WTC11 (cell line): ENCODE data around the gene TMCC1. TPM values are rescaled to one million over a fixed set of nuclear protein-coding genes. Genes with fewer than 3 reads are reported as not detected.

Experiments used
- ATAC-seq: fragments of 200-7000 bp; cut with Tn5 transposase; 2 replicates; pipeline ENCODE4 v1.10.0; 2021; ENCODE audit warnings: mild to moderate bottlenecking, moderate library complexity
- CTCF ChIA-PET: fragments of 300-600 bp; sonication (Branson Sonifier 250); formaldehyde crosslinking; loops from one replicate; lab custom pipeline; 2021; ENCODE audit warnings: antibody characterized with exemption; lab: Charles Lee
- POLR2A ChIA-PET: fragments of 350-600 bp; sonication (Branson Sonifier 250); formaldehyde crosslinking; loops from one replicate; lab custom pipeline; 2021; ENCODE audit warnings: antibody characterized with exemption; lab: Charles Lee
- DNase-seq: peaks from one replicate; pipeline ENCODE4 v3.0.0; 2021; ENCODE audit warnings: low spot score
- H3K27ac Mint-ChIP-seq: 2 replicates; pipeline ENCODE4 v1.8.0; 2021; ENCODE audit warnings: mixed read lengths
- H3K27me3 Mint-ChIP-seq: 2 replicates; pipeline ENCODE4 v1.8.0; 2021; ENCODE audit warnings: low read depth, mild to moderate bottlenecking, moderate library complexity, mixed read lengths
- H3K36me3 Mint-ChIP-seq: 2 replicates; pipeline ENCODE4 v1.8.0; 2021; ENCODE audit warnings: mixed read lengths
- H3K4me1 Mint-ChIP-seq: 2 replicates; pipeline ENCODE4 v1.8.0; 2022; ENCODE audit warnings: mixed read lengths
- H3K4me3 Mint-ChIP-seq: 2 replicates; pipeline ENCODE4 v1.8.0; 2021; ENCODE audit warnings: mild to moderate bottlenecking, moderate library complexity, mixed read lengths
- H3K9me3 Mint-ChIP-seq: 2 replicates; pipeline ENCODE4 v1.8.0; 2021; ENCODE audit warnings: mixed read lengths
- ELF4 ChIP-seq: sonication (generic); formaldehyde crosslinking; IDR thresholded peaks from 2 replicates; pipeline ENCODE4 v1.8.1; 2022; ENCODE audit warnings: low read depth, mild to moderate bottlenecking, moderate library complexity, missing genetic modification reagents
- FOXJ3 ChIP-seq: sonication (generic); formaldehyde crosslinking; IDR thresholded peaks from 2 replicates; pipeline ENCODE4 v1.9.0; 2021; ENCODE audit warnings: missing genetic modification reagents, mild to moderate bottlenecking, borderline replicate concordance
- GRHL2 ChIP-seq: fragments of 250-450 bp; sonication (Bioruptor Pico); IDR thresholded peaks from 2 replicates; pipeline ENCODE4 v1.8.0; 2022; ENCODE audit warnings: mild to moderate bottlenecking, moderate library complexity; ENCODE audit not compliant: insufficient replicate concordance, severe bottlenecking
- RORB ChIP-seq: fragments of 250-450 bp; sonication (Bioruptor Pico); IDR thresholded peaks from 2 replicates; pipeline ENCODE4 v1.9.0; 2021; ENCODE audit warnings: mild to moderate bottlenecking
- SMAD3 ChIP-seq: sonication (generic); formaldehyde crosslinking; IDR thresholded peaks from 2 replicates; pipeline ENCODE4 v1.8.0; 2022; ENCODE audit warnings: missing genetic modification reagents, mild to moderate bottlenecking, borderline replicate concordance
- TCF7 ChIP-seq: sonication (generic); formaldehyde crosslinking; IDR thresholded peaks from 2 replicates; pipeline ENCODE4 v1.8.0; 2022; ENCODE audit warnings: mild to moderate bottlenecking, low read depth, missing genetic modification reagents, moderate library complexity
- TEAD1 ChIP-seq: sonication (generic); formaldehyde crosslinking; IDR thresholded peaks from 2 replicates; pipeline ENCODE4 v1.8.0; 2022; ENCODE audit warnings: mild to moderate bottlenecking, missing genetic modification reagents
- TEAD4 ChIP-seq: sonication (generic); formaldehyde crosslinking; IDR thresholded peaks from 2 replicates; pipeline ENCODE4 v1.8.0; 2022; ENCODE audit warnings: mild to moderate bottlenecking, missing genetic modification reagents
- ZNF121 ChIP-seq: sonication (generic); formaldehyde crosslinking; IDR thresholded peaks from 2 replicates; pipeline ENCODE4 v1.8.0; 2023; ENCODE audit warnings: missing genetic modification reagents
- ZNF232 ChIP-seq: sonication (generic); formaldehyde crosslinking; IDR thresholded peaks from 2 replicates; pipeline ENCODE4 v1.8.0; 2022; ENCODE audit warnings: mild to moderate bottlenecking, missing genetic modification reagents
- ZNF263 ChIP-seq: sonication (generic); formaldehyde crosslinking; IDR thresholded peaks from 2 replicates; pipeline ENCODE4 v1.8.1; 2022; ENCODE audit warnings: low read depth, mild to moderate bottlenecking, moderate library complexity, missing genetic modification reagents
- ZNF423 ChIP-seq: fragments of 250-450 bp; sonication (Bioruptor Pico); IDR thresholded peaks from 2 replicates; pipeline ENCODE4 v2.1.2; 2022; ENCODE audit warnings: mild to moderate bottlenecking, moderate library complexity
- ZNF671 ChIP-seq: fragments of 250-450 bp; sonication (Bioruptor Pico); IDR thresholded peaks from 2 replicates; pipeline ENCODE4 v1.8.0; 2021; ENCODE audit warnings: mild to moderate bottlenecking
- total RNA-seq: library from RNA; stranded (reverse); gene quantifications from 3 replicates; pipeline ENCODE4 v1.2.3, GENCODE V29; 2021
- TF ChIP-seq, protein P1 (sequence below): sonication (generic); formaldehyde crosslinking; IDR thresholded peaks from 2 replicates; pipeline ENCODE4 v1.8.1; 2022; ENCODE audit warnings: mild to moderate bottlenecking, moderate library complexity, missing genetic modification reagents
- TF ChIP-seq, protein P2 (sequence below): sonication (generic); formaldehyde crosslinking; conservative IDR thresholded peaks from 2 replicates; pipeline ENCODE4 v1.8.1; 2022; ENCODE audit warnings: mild to moderate bottlenecking, missing genetic modification reagents
- TF ChIP-seq, protein P3 (sequence below): sonication (generic); formaldehyde crosslinking; IDR thresholded peaks from 2 replicates; pipeline ENCODE4 v1.8.0; 2023; ENCODE audit warnings: missing genetic modification reagents
- TF ChIP-seq, protein P4 (sequence below): fragments of 250-450 bp; sonication (Bioruptor Pico); IDR thresholded peaks from 2 replicates; pipeline ENCODE4 v1.9.0; 2021; ENCODE audit warnings: mild to moderate bottlenecking, borderline replicate concordance
- TF ChIP-seq, protein P5 (sequence below): sonication (generic); formaldehyde crosslinking; IDR thresholded peaks from 2 replicates; pipeline ENCODE4 v1.8.1; 2023; ENCODE audit warnings: mild to moderate bottlenecking, missing genetic modification reagents, moderate library complexity
- TF ChIP-seq, protein P6 (sequence below): sonication (generic); formaldehyde crosslinking; IDR thresholded peaks from 2 replicates; pipeline ENCODE4 v1.8.0; 2022; ENCODE audit warnings: mild to moderate bottlenecking, missing genetic modification reagents
- TF ChIP-seq, protein P7 (sequence below): sonication (generic); formaldehyde crosslinking; IDR thresholded peaks from 2 replicates; pipeline ENCODE4 v1.8.0; 2022; ENCODE audit warnings: mild to moderate bottlenecking, missing genetic modification reagents
- TF ChIP-seq, protein P8 (sequence below): sonication (generic); formaldehyde crosslinking; IDR thresholded peaks from 2 replicates; pipeline ENCODE4 v1.8.0; 2022; ENCODE audit warnings: missing genetic modification reagents

Gene TMCC1
- total RNA-seq, 1 experiment from 2014 or later, result 29.3 TPM

DNA sequence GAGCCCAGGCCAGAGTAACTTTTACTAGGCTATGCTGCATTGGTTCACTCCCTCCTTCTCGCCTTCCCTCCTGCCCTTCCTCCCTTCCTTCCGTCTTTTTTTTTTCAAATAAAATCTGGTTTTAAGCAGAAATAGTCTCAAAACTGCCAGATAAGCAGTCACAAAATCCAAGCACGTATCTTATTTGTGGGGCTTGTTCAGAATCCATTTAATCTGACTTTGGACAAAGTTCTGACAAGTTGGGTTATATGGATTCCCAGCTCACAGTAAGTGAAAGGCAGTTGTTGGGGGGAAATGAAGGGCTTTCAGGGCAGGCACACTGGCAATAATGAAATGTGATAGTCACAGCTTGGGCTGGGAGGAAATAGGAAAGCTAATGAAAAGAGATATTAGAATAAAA is 255.0 kb downstream of the TMCC1 start:
- POLR2A ChIA-PET, result interaction anchor here (0.6 kb wide), 1 partner anchor 11 kb away, joined by 6 read pairs; no protein-coding TSS in a partner anchor
- peaks cover 9% of the 10 kb centered on the region for H3K4me1 Mint-ChIP-seq
- TF ChIP-seq ZNF232 (CRISPR knock-in tag), result no peak
- TF ChIP-seq, protein P1, sequence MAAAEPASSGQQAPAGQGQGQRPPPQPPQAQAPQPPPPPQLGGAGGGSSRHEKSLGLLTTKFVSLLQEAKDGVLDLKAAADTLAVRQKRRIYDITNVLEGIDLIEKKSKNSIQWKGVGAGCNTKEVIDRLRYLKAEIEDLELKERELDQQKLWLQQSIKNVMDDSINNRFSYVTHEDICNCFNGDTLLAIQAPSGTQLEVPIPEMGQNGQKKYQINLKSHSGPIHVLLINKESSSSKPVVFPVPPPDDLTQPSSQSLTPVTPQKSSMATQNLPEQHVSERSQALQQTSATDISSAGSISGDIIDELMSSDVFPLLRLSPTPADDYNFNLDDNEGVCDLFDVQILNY (CRISPR knock-in tag), result no peak
- TF ChIP-seq ZNF423 (CRISPR knock-in tag), result no peak
- TF ChIP-seq RORB (CRISPR knock-in tag), result no peak
- no peak for TF ChIP-seq TEAD4 (CRISPR knock-in tag)
- TF ChIP-seq, protein P2, sequence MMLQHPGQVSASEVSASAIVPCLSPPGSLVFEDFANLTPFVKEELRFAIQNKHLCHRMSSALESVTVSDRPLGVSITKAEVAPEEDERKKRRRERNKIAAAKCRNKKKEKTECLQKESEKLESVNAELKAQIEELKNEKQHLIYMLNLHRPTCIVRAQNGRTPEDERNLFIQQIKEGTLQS (CRISPR knock-in tag), result no peak
- TF ChIP-seq SMAD3, result no peak
- no peak for TF ChIP-seq TCF7 (CRISPR knock-in tag)
- TF ChIP-seq, protein P3, sequence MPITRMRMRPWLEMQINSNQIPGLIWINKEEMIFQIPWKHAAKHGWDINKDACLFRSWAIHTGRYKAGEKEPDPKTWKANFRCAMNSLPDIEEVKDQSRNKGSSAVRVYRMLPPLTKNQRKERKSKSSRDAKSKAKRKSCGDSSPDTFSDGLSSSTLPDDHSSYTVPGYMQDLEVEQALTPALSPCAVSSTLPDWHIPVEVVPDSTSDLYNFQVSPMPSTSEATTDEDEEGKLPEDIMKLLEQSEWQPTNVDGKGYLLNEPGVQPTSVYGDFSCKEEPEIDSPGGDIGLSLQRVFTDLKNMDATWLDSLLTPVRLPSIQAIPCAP (CRISPR knock-in tag), result no peak
- TF ChIP-seq ELF4 (CRISPR knock-in tag), result no peak
- TF ChIP-seq, protein P4, sequence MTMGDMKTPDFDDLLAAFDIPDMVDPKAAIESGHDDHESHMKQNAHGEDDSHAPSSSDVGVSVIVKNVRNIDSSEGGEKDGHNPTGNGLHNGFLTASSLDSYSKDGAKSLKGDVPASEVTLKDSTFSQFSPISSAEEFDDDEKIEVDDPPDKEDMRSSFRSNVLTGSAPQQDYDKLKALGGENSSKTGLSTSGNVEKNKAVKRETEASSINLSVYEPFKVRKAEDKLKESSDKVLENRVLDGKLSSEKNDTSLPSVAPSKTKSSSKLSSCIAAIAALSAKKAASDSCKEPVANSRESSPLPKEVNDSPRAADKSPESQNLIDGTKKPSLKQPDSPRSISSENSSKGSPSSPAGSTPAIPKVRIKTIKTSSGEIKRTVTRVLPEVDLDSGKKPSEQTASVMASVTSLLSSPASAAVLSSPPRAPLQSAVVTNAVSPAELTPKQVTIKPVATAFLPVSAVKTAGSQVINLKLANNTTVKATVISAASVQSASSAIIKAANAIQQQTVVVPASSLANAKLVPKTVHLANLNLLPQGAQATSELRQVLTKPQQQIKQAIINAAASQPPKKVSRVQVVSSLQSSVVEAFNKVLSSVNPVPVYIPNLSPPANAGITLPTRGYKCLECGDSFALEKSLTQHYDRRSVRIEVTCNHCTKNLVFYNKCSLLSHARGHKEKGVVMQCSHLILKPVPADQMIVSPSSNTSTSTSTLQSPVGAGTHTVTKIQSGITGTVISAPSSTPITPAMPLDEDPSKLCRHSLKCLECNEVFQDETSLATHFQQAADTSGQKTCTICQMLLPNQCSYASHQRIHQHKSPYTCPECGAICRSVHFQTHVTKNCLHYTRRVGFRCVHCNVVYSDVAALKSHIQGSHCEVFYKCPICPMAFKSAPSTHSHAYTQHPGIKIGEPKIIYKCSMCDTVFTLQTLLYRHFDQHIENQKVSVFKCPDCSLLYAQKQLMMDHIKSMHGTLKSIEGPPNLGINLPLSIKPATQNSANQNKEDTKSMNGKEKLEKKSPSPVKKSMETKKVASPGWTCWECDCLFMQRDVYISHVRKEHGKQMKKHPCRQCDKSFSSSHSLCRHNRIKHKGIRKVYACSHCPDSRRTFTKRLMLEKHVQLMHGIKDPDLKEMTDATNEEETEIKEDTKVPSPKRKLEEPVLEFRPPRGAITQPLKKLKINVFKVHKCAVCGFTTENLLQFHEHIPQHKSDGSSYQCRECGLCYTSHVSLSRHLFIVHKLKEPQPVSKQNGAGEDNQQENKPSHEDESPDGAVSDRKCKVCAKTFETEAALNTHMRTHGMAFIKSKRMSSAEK (CRISPR knock-in tag), result no peak
- TF ChIP-seq, protein P5, sequence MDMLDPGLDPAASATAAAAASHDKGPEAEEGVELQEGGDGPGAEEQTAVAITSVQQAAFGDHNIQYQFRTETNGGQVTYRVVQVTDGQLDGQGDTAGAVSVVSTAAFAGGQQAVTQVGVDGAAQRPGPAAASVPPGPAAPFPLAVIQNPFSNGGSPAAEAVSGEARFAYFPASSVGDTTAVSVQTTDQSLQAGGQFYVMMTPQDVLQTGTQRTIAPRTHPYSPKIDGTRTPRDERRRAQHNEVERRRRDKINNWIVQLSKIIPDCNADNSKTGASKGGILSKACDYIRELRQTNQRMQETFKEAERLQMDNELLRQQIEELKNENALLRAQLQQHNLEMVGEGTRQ (CRISPR knock-in tag), result no peak
- TF ChIP-seq TEAD1 (CRISPR knock-in tag), result no peak
- TF ChIP-seq ZNF121 (CRISPR knock-in tag), result no peak
- TF ChIP-seq, protein P6, sequence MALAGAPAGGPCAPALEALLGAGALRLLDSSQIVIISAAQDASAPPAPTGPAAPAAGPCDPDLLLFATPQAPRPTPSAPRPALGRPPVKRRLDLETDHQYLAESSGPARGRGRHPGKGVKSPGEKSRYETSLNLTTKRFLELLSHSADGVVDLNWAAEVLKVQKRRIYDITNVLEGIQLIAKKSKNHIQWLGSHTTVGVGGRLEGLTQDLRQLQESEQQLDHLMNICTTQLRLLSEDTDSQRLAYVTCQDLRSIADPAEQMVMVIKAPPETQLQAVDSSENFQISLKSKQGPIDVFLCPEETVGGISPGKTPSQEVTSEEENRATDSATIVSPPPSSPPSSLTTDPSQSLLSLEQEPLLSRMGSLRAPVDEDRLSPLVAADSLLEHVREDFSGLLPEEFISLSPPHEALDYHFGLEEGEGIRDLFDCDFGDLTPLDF (CRISPR knock-in tag), result no peak
- TF ChIP-seq ZNF671, result no peak
- TF ChIP-seq FOXJ3 (CRISPR knock-in tag), result no peak
- no peak for TF ChIP-seq GRHL2 (CRISPR knock-in tag)
- H3K9me3 Mint-ChIP-seq, result peaks cover 18% of the 10 kb centered on the region
- peaks cover 3% of the 10 kb centered on the region for H3K36me3 Mint-ChIP-seq
- DNase-seq (no peak), ATAC-seq (no peak)
- no peak overlapping the region for H3K27ac Mint-ChIP-seq
- H3K27me3 Mint-ChIP-seq, result no peaks in the 10 kb centered on the region
- CTCF ChIA-PET, result interaction anchor here (0.9 to 1.0 kb wide), 2 partner anchors 11 to 148 kb away, joined by 3 read pairs; no protein-coding TSS in a partner anchor
- H3K4me3 Mint-ChIP-seq, result no peak overlapping the region

DNA sequence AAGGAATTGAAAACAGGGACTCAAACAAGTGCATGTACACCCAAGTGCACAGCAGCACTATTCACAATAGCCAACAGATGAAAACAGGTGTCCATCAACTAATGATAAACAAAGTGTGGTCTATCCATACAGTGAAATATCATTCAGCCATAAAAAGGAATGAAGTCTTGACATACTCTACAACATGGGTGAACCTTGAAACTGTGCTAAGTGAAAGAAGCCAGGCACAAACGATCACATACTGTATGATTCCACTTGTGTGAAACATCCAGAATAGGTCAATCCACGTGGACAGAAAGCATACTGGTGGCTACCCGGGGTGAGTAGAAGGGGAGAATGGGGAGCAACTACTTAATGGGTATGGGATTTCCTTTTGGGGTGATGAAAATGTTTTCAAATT is 257.4 kb downstream of the TMCC1 start:
- ChIA-PET POLR2A (no interaction called here), CTCF (no interaction called here)
- Mint-ChIP-seq H3K36me3 (peaks cover 3% of the 10 kb centered on the region), H3K9me3 (peaks cover 18% of the 10 kb centered on the region), H3K27ac (no peak overlapping the region), H3K4me1 (peaks cover 4% of the 10 kb centered on the region), H3K27me3 (no peaks in the 10 kb centered on the region), H3K4me3 (no peak overlapping the region)
- no peak for ATAC-seq
- no peak for DNase-seq
- TF ChIP-seq, protein P6 (CRISPR knock-in tag), result no peak
- TF ChIP-seq, protein P7, sequence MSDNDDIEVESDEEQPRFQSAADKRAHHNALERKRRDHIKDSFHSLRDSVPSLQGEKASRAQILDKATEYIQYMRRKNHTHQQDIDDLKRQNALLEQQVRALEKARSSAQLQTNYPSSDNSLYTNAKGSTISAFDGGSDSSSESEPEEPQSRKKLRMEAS (CRISPR knock-in tag), result no peak
- TF ChIP-seq, protein P8, sequence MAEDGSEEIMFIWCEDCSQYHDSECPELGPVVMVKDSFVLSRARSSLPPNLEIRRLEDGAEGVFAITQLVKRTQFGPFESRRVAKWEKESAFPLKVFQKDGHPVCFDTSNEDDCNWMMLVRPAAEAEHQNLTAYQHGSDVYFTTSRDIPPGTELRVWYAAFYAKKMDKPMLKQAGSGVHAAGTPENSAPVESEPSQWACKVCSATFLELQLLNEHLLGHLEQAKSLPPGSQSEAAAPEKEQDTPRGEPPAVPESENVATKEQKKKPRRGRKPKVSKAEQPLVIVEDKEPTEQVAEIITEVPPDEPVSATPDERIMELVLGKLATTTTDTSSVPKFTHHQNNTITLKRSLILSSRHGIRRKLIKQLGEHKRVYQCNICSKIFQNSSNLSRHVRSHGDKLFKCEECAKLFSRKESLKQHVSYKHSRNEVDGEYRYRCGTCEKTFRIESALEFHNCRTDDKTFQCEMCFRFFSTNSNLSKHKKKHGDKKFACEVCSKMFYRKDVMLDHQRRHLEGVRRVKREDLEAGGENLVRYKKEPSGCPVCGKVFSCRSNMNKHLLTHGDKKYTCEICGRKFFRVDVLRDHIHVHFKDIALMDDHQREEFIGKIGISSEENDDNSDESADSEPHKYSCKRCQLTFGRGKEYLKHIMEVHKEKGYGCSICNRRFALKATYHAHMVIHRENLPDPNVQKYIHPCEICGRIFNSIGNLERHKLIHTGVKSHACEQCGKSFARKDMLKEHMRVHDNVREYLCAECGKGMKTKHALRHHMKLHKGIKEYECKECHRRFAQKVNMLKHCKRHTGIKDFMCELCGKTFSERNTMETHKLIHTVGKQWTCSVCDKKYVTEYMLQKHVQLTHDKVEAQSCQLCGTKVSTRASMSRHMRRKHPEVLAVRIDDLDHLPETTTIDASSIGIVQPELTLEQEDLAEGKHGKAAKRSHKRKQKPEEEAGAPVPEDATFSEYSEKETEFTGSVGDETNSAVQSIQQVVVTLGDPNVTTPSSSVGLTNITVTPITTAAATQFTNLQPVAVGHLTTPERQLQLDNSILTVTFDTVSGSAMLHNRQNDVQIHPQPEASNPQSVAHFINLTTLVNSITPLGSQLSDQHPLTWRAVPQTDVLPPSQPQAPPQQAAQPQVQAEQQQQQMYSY (CRISPR knock-in tag), result no peak
- no peak for TF ChIP-seq ZNF263 (CRISPR knock-in tag)
